Neural progenitor cell (in vitro differentiated cells): ENCODE measurements around the gene THBS3. TPM values are rescaled to one million over a fixed set of nuclear protein-coding genes. Genes with fewer than 3 reads are reported as not detected.
A peak's percentile ranks its signal among the peaks of the same experiment; 100 is the strongest.
"Not testable (repeated sequence)": the region's sequence is repeated elsewhere in the genome, so short reads cannot be mapped to it uniquely, and the experiment has no call there.

Experiments
- DNase-seq: peaks from one replicate; pipeline ENCODE4 v3.0.0-alpha.2; 2016; ENCODE audit warnings: low spot score
- H2AFZ ChIP-seq: fragments of 200-600 bp; sonication (generic); replicated peaks from 2 replicates; pipeline ENCODE4 v1.6.1; 2016; ENCODE audit warnings: antibody characterized with exemption
- H3F3A ChIP-seq: fragments of 200-600 bp; sonication (generic); 2 replicates; pipeline ENCODE4 v1.6.1; 2016; ENCODE audit warnings: antibody characterized with exemption, low read depth
- H3K27ac ChIP-seq: fragments of 200-600 bp; sonication (generic); 2 replicates; pipeline ENCODE4 v1.5.1; 2016; ENCODE audit warnings: mild to moderate bottlenecking
- H3K27me3 ChIP-seq: fragments of 200-600 bp; sonication (generic); 2 replicates; pipeline ENCODE4 v1.6.1; 2016; ENCODE audit warnings: mild to moderate bottlenecking, moderate library complexity
- H3K36me3 ChIP-seq: fragments of 200-600 bp; sonication (generic); 2 replicates; pipeline ENCODE4 v1.5.1; 2016
- H3K4me1 ChIP-seq: fragments of 200-600 bp; sonication (generic); 2 replicates; pipeline ENCODE4 v1.6.1; 2016; ENCODE audit warnings: mixed run types
- H3K4me2 ChIP-seq: fragments of 200-600 bp; sonication (generic); 2 replicates; pipeline ENCODE4 v1.6.1; 2016
- H3K4me3 ChIP-seq: fragments of 200-600 bp; sonication (generic); 2 replicates; pipeline ENCODE4 v1.5.1; 2016
- H3K79me2 ChIP-seq: fragments of 200-600 bp; sonication (generic); 2 replicates; pipeline ENCODE4 v1.6.1; 2016; ENCODE audit warnings: low read depth
- H3K9ac ChIP-seq: fragments of 200-600 bp; sonication (generic); 2 replicates; pipeline ENCODE4 v1.6.1; 2016
- H3K9me3 ChIP-seq: fragments of 200-600 bp; sonication (generic); 2 replicates; pipeline ENCODE4 v1.5.1; 2016; ENCODE audit warnings: low read depth
- H4K20me1 ChIP-seq: fragments of 200-600 bp; sonication (generic); 2 replicates; pipeline ENCODE4 v1.6.1; 2016; ENCODE audit warnings: low read depth
- H3K27ac Mint-ChIP-seq: 3 replicates; pipeline ENCODE4 v1.8.0; 2021; ENCODE audit warnings: mixed read lengths
- H3K27me3 Mint-ChIP-seq: 2 replicates; pipeline ENCODE4 v1.8.0; 2022; ENCODE audit warnings: low read depth, mild to moderate bottlenecking, inconsistent platforms, moderate library complexity, mixed read lengths; ENCODE audit not compliant: insufficient read depth
- H3K36me3 Mint-ChIP-seq: 3 replicates; pipeline ENCODE4 v1.8.0; 2021; ENCODE audit warnings: mixed read lengths
- H3K4me1 Mint-ChIP-seq: 3 replicates; pipeline ENCODE4 v1.8.0; 2021; ENCODE audit warnings: mixed read lengths
- H3K4me3 Mint-ChIP-seq: 3 replicates; pipeline ENCODE4 v1.8.0; 2021; ENCODE audit warnings: mild to moderate bottlenecking, moderate library complexity, mixed read lengths
- H3K9me3 Mint-ChIP-seq: 3 replicates; pipeline ENCODE4 v1.8.0; 2020; ENCODE audit warnings: mixed read lengths
- EZH2 ChIP-seq: fragments of 200-600 bp; sonication (generic); IDR thresholded peaks from 2 replicates; pipeline ENCODE4 v1.6.1; 2017; ENCODE audit warnings: antibody characterized with exemption, mild to moderate bottlenecking, moderate library complexity
- EZH2phosphoT487 ChIP-seq: fragments of 200-600 bp; sonication (generic); IDR thresholded peaks from 2 replicates; pipeline ENCODE4 v1.6.1; 2017; ENCODE audit warnings: antibody characterized with exemption
- total RNA-seq: library from RNA; depleted of rRNA; stranded (reverse); fragments of >200 nt; gene quantifications from 2 replicates; pipeline ENCODE4 v1.2.3, GENCODE V29; 2015; ENCODE audit warnings: low replicate concordance
- TF ChIP-seq, protein P1 (sequence below): fragments of 200-600 bp; sonication (generic); IDR thresholded peaks from 2 replicates; pipeline ENCODE4 v1.5.1; 2017; ENCODE audit warnings: antibody characterized with exemption, mild to moderate bottlenecking

Gene THBS3
- total RNA-seq, 1 donor from 2014 or later = 19.3 TPM

DNA sequence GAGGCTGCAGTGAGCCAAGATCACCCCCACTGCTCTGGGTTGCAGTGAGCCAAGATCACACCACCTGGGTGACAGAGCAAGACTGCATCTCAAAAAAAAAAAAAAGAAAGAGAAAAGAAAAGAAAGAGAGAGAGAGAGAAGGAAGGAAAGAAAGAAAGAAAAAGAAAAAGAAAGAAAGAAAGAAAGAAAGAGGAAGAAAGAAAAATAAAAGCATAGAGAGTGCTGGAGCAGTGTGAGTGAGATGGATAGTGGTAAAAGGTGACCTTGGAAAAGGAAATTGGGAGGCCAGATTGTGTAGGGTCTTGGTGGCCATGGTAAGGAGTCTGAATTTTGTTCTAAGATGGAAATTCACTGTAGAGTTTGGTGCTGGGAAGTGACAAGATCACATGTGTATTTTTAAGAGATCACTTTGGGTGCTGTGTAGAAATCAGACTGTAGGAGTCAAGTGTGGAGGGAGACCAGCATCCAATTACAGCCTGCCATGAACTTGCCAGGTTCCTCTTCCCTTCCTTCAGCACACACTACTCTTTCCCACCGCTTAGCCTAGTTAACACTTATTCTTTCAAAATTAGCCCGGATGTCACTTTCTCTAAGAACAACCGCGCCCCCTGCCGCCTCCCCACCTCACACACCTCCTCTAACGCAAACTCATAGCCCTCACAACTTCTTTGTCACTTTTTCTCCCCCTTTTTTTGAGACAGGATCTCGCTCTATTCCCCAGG is 18.7 kb upstream of the THBS3 start:
- no peaks in the 10 kb centered on the region for H3K9me3 Mint-ChIP-seq

DNA sequence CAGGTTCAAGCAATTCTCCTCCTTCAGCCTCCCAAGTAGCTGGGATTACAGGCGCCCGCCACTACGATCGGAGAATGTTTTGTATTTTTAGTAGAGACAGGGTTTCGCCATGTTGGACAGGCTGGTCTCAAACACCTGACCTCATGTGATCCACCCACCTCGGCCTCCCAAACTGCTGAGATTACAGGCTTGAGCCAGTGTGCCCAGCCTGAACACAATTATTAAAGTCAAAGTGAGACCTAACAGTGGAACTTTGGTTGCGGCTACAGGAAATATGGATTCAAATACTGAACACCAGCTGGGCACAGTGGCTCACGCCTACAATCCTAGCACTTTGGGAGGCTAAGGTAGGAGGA is 17.7 kb upstream of the THBS3 start:
- DNase-seq, H3K27ac ChIP-seq, H3K4me3 ChIP-seq, H3K9ac ChIP-seq, H2AFZ ChIP-seq, H3K27me3 Mint-ChIP-seq, H3K9me3 ChIP-seq, H3K36me3 ChIP-seq, H3K9me3 Mint-ChIP-seq, H3K27me3 ChIP-seq: not testable (repeated sequence)
- Mint-ChIP-seq H3K4me3 (peak overlapping the region; percentile 89), H3K36me3 (peaks cover 12% of the 10 kb centered on the region), H3K4me1 (peaks cover 43% of the 10 kb centered on the region), H3K27ac (peak overlapping the region; percentile 72)
- Histone ChIP-seq H3F3A (peaks cover 58% of the 10 kb centered on the region), H3K4me2 (peak overlapping the region; percentile 84), H4K20me1 (peaks cover 12% of the 10 kb centered on the region), H3K4me1 (peaks cover 20% of the 10 kb centered on the region), H3K79me2 (peaks cover 27% of the 10 kb centered on the region)

More for the DNA sequence above, 18.7 kb upstream of the THBS3 start:
- Mint-ChIP-seq H3K4me3 (peak overlapping the region; percentile 89), H3K36me3 (peaks cover 12% of the 10 kb centered on the region), H3K27ac (peak overlapping the region; percentile 93), H3K4me1 (peaks cover 43% of the 10 kb centered on the region), H3K27me3 (peaks cover 6% of the 10 kb centered on the region)
- Histone ChIP-seq H3K79me2 (peaks cover 27% of the 10 kb centered on the region), H3K27ac (peak overlapping the region; percentile 8), H3K36me3 (no peaks in the 10 kb centered on the region), H3K4me1 (peaks cover 20% of the 10 kb centered on the region), H3K4me2 (peak overlapping the region; percentile 84), H3F3A (peaks cover 49% of the 10 kb centered on the region), H3K27me3 (peaks cover 7% of the 10 kb centered on the region), H2AFZ (peak overlapping the region; percentile 30), H3K4me3 (peak overlapping the region; percentile 57), H3K9ac (peak overlapping the region; percentile 30), H3K9me3 (no peaks in the 10 kb centered on the region), H4K20me1 (peaks cover 12% of the 10 kb centered on the region)
- TF ChIP-seq EZH2 = no peak
- TF ChIP-seq, protein P1, sequence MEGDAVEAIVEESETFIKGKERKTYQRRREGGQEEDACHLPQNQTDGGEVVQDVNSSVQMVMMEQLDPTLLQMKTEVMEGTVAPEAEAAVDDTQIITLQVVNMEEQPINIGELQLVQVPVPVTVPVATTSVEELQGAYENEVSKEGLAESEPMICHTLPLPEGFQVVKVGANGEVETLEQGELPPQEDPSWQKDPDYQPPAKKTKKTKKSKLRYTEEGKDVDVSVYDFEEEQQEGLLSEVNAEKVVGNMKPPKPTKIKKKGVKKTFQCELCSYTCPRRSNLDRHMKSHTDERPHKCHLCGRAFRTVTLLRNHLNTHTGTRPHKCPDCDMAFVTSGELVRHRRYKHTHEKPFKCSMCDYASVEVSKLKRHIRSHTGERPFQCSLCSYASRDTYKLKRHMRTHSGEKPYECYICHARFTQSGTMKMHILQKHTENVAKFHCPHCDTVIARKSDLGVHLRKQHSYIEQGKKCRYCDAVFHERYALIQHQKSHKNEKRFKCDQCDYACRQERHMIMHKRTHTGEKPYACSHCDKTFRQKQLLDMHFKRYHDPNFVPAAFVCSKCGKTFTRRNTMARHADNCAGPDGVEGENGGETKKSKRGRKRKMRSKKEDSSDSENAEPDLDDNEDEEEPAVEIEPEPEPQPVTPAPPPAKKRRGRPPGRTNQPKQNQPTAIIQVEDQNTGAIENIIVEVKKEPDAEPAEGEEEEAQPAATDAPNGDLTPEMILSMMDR = peak; percentile 62
- peak; percentile 83 for DNase-seq

DNA sequence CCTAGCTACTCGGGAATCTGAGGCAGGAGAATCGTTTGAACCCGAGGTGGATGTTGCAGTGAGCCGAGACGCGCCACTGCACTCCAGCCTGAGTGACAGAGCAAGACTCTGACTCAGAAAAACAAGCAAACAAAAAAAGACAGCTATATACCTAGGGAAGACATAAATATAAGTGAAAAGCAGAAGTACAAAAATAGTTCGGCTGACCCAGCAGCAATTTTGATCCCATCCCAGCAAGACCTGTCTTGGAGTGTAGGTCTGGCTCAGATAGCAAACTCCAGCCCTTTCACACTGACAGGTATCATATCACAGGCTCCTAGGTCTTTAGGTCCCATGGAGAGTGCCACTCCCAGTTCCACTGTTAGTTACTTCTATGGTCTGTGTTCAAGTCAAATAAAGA is 15.3 kb upstream of the THBS3 start:
- H4K20me1 ChIP-seq = peaks cover 12% of the 10 kb centered on the region
- H3K4me1 ChIP-seq = peaks cover 14% of the 10 kb centered on the region
- H3K4me2 ChIP-seq = no peak overlapping the region
- Mint-ChIP-seq H3K27ac (no peak overlapping the region), H3K27me3 (peaks cover 4% of the 10 kb centered on the region), H3K4me1 (peaks cover 41% of the 10 kb centered on the region), H3K9me3 (no peaks in the 10 kb centered on the region), H3K36me3 (peaks cover 12% of the 10 kb centered on the region), H3K4me3 (no peak overlapping the region)
- no peak overlapping the region for H3K4me3 ChIP-seq
- TF ChIP-seq, protein P1 = no peak
- TF ChIP-seq EZH2 (no peak), EZH2phosphoT487 (no peak)
- peaks cover 27% of the 10 kb centered on the region for H3K79me2 ChIP-seq
- H3K27me3 ChIP-seq = no peaks in the 10 kb centered on the region
- no peak overlapping the region for H3K27ac ChIP-seq
- H3K36me3 ChIP-seq = no peaks in the 10 kb centered on the region
- H3K9me3 ChIP-seq = no peaks in the 10 kb centered on the region
- no peak overlapping the region for H2AFZ ChIP-seq
- no peak for DNase-seq
- peaks cover 61% of the 10 kb centered on the region for H3F3A ChIP-seq
- no peak overlapping the region for H3K9ac ChIP-seq

DNA sequence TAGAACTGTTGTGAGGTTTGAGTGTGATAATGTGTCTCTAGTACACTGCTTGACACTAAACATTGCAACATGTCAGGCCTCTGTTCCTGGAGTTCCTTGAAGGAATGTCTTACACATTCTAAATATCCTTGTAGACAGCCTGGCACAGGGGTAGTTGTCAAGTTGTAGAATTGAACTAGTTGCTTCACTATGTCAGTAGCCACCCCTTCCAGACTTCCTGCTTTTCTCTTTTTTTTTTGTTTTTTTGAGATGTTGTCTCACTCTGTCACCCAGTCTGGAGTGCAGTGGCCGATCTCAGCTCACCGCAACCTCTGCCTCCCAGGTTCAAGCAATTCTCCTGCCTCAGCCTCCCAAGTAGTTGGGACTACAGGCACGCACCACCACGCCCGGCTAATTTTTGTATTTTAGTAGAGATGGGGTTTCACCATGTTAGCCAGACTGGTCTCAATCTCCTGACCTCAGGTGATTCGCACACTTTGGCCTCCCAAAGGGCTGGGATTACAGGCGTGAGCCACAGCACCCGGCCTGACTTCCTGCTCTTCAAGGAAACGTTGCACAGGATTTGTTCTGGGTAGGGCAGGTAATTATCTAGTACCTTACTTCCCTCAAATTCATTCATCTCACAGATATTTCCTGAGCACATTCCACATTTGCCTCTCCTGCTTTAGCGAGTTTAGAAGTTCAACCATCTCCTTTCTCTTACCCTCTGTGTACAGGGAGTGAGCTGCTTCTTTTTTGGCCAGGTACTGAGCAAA is 12.7 kb upstream of the THBS3 start:
- DNase-seq, H3K9ac ChIP-seq, H3K27ac Mint-ChIP-seq, H3K27me3 Mint-ChIP-seq, H3K4me3 Mint-ChIP-seq, H3K27me3 ChIP-seq, H3K9me3 Mint-ChIP-seq, H3K4me1 ChIP-seq, H3K27ac ChIP-seq, H3K4me3 ChIP-seq, H4K20me1 ChIP-seq, H3K36me3 ChIP-seq, H3K9me3 ChIP-seq, H3K79me2 ChIP-seq, H3K4me2 ChIP-seq: not testable (repeated sequence)
- Histone ChIP-seq H2AFZ (peak overlapping the region; percentile 65), H3F3A (peaks cover 38% of the 10 kb centered on the region)
- H3K4me1 Mint-ChIP-seq = peaks cover 22% of the 10 kb centered on the region
- peaks cover 16% of the 10 kb centered on the region for H3K36me3 Mint-ChIP-seq
